ENCODE results near the gene CFDP1.
A peak's percentile ranks its signal among the peaks of the same experiment; 100 is the strongest.

The CFDP1 gene

DNA sequence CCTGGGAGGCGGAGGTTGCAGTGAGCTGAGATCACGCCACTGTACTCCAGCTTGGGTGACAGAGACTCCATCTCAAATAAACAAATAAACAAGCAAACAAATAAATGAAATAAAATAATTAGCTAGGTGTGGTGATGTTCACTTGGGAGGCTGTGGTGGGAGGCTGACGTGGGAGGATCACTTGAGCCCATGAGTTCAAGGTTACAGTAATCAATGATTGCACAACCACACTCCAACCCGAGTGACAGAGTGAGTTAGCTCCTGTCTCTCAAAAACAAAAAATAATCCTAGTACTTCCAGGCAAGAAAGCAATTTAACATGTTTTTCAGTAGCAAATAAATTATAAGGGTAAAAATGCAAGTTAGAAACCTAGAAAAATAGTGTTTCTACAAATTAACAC lies 26.4 kb downstream of the CFDP1 start:
- DNase-seq (ENCODE audit: low read depth), result no peak

DNA sequence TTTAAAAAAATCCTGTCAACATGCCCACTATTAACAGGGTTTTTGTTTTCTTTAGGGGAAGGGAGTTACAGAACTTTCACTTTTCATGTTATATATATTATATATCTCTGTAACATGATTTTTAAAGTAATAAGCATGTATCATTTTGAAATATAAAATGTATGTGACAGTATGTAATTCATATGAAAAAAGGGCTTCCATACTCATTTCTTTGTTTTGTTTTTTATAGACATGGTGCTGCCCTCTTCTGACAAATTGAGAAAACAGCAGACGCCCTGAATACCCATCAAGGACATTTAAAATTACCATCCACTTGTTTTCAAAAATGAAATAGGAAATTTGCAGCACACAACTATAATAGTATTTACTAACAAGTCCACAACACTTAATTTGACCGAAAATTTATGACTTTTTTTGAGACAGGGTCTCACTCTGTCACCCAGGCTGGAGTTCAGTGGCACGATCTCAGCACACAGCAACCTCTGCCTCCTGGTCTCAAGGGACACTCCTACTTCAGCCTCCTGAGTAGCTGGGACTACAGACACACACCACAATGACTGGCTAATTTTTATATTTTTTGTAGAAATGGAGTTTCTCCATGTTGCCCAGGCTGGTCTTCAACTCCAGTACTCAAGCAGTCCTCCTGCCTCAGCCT lies 30.4 kb downstream of the CFDP1 start:
- DNase-seq (ENCODE audit: low read depth), result no peak

DNA sequence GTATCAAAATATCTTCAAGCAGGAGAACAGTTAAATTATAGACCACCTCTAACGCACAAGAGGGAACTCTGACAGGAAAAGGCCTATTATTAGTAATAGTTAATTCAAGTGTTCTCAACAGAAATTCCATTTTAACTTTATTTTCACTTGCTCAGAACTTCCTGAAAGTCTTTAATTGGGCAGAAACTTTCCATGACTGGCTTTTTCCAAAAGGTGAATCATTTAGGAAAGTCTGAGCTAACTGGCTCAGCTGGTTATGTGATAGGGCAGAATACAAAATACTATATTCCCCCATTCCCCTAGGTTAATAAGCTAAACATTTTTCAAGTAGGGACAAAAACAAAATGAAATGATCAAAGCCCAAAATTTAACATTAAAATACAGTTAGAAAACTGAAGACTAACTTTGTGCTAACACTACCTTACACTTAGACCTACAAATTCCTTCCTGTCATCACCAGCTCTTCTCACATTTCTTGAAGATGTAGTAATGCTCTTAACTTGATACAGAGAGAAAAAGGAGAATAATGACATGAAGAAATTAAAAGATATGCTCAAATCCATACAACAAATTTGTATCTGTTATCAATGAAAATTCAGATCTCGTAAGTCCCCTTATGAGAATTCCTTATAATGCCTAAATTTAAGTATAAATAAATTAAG lies 31.0 kb downstream of the CFDP1 start:
- no peak for DNase-seq (ENCODE audit: low read depth)

DNA sequence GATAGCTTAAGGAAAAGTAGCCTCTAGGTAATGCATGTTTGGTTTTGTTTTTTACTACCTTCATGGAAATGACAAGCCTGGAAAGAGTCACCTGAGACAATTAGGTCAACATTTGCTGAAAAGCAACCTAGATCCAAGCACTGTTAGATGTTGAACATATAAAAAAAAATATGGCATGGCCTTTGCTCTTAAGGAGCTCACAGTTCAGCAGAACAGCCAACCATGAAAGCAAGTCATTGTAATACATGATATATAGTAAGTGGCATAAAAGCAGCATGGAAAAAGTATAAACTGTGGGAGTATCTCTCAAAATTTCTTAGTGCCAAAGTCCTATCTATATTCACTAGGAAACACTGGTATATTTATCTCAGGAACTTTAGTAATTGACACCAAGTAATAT lies 31.6 kb downstream of the CFDP1 start:
- DNase-seq (ENCODE audit: low read depth), result no peak

DNA sequence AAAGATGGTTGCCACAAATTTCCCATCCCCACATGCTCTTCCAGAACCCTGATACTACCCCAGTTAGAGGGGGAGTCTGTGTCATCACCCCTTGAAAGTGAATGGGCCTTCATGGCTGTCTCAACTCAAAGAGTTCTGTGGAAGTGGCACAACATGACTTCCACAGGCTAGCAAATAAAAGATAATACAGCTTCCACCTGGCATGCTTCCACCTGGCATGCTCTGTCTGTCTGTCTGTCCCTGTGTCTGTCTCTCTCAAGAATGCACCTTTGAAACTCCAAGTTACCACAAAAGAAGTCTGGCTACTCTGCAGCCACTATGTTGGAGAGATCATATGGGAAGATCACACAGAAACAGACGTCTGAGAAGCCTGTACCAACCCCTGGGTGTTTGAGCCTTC lies 35.0 kb downstream of the CFDP1 start:
- no peak for DNase-seq (ENCODE audit: low read depth)

DNA sequence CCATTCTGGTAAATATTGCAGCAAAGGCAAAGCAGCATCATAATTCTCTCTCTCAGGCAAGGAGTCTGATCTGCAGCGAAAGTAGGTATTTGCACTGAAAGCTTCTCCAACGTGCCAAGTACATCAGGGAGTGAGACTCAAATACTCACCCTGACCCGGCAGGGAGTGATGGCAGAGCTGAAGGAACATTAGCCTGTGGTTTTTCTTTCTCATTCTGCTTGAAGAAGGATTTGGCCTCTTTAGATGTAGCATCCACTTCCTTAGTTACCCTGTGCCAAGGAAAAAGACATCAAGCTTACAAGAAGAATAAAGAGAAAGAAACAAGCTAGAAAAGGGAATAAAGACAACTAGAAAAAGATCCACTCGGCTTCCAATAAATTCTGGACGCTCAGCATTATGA lies 38.4 kb downstream of the CFDP1 start:
- no peak for DNase-seq (ENCODE audit: low read depth)

DNA sequence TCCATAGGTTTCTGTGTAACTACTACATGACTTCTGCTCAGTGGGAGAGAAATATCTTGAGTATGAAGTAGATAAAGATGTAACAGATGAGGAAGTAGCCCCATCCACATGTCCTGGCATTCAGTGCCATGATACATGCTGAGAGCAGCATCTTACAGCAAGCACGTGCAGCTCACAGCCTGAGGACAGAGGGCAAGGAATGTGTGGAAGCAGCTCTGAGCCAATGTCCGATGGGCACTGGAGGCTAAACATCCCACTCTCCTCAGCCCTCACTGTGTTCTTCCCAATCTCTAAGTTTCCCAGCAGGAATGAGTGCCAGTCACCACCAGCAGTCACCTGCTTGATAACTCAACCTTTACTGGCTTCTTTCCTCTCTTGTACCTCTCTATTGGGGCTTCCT lies 40.4 kb downstream of the CFDP1 start:
- DNase-seq (ENCODE audit: low read depth), result no peak

DNA sequence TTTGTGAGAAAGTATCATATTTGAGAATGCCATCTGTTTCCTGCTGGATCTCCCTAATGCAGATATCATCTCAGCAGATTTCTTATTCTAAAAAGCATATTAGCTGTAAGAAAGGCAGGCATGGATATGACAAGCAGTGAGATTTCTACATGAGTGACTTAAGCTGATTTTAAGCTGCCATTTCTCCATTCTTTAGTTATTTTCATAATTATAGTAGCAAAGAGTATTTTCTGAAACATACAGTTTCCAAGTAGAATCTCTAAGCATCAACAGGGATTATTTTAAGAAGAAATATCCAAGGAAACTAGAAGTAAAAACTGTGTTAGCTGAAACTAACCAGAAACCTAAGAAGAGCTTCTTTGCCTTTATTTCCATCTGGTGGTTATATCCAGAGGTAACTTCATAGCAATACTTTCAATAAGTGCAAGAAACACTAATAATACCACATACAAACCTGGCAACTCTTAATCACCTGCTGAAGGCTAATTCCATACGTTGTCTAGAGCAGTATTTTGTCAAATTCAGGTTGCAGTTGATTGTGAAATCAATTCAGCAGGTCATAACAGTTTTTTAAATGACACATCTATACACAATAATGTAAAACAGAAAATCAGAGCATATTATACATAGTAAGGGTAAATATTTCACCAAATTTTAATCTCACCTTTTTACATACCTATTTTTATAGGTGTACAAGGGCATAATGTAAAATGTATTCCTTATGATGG lies 42.2 kb downstream of the CFDP1 start:
- DNase-seq (ENCODE audit: low read depth), result no peak

DNA sequence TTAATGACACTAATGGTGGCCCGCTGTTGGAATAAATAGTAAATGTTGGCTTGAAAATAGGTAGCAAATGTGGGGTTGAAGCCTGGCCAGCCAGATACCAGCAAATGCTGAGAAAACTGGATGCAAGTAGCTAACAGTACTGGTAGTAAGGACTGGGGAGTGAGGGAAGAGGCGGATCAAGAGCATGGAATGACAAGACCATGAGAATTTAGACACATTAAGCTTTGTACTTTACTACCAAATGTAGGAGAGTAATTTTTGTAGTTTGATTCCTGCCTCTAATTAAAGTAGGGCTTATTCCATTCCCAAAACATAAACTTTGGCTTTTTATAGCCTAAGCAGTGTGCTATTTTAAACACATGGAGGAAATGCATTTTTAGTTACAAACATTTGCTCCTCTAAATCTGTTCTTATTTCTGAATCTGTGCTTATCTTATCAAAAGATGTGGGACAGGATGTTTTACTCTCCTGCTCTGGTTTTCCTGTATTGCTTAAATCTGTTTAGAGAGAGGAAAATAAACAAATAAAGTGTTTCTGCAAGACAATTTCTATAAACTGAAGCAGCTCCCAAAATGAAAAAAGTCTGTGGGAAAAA lies 44.1 kb downstream of the CFDP1 start:
- DNase-seq (ENCODE audit: low read depth), result no peak

DNA sequence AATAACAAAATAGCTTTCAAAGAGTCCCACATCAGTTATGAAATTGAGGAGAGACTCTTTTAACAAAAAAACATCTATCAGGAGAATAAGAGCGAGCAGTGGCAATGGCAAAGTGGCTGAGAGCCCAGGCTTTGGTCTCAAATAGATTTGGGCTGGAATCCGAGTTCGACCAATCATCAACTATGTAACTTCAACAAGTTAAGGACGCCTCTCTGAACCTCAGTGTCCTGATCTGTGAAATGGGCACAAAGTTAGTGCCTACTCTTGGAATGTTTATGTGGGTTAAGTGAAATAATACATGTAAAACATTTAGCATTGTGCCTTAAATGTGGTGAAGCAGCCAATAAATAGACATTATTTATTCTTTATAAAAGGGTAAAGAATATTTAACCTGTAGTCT lies 45.4 kb downstream of the CFDP1 start:
- DNase-seq (ENCODE audit: low read depth), result no peak

DNA sequence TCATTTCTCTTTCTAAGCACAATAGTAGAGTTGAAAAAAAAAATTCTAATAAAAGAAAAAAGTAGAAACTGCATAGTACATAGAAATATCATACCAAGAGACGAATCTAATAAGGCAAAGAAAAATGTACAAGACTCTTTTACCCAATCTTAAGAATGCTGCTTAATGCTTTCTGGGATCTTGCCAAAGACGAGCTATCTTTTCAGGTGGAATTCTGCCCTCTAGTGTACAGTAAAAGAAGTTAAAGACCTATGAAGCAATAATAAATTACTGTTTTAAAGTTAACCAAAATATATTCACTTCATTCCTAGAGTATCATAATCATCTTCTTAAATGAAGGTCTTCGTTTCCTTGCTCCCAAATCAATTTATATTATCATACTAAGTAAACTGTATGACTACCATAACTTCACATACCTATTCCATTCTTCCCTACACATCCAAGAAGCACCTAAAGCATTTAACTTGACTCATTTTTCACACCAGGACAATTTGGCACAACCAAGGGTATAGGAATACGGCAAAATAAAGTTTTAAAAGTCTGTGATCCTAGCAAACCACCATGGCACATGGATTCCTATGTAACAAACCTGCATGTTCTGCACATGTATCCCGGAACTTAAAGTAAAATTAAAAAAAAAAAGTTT lies 47.7 kb downstream of the CFDP1 start:
- DNase-seq (ENCODE audit: low read depth), result no peak

DNA sequence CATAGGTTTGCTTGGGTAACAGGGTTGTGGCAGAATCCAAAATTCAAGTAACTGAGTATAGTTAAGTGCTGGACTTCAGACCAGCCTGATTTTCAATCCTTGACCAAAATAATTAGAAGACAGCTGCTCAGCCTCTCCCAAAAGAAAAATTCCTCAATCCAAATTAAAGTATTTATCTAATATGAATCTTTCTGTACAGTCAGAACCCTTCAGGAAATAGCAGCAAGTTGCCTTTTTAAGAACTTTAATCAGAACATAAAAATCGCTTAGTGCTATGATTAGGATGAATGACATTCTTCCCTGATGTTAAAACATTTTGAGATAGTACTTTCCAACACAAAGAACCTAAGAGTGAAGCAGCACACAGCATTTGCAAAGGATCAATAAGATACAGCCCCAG lies 50.2 kb downstream of the CFDP1 start:
- DNase-seq (ENCODE audit: low read depth), result no peak

DNA sequence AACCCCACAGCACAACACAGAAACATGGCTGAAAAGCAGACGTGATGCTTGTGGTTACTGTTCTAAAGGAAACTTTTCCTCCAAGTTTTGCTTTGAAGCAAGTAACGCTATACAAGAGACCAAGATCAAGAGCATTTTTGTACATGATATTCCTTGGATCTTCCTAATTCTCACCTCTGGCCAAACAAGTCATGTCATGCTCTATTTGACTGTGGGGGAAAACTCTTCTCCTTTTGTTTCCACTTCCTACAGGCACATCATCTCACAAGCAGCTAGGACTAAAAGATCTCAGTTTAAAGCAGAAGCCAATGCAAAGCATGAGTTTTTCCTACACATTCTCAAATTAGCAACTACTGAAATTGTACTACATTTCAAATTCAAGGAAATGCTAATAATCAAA lies 50.7 kb downstream of the CFDP1 start:
- DNase-seq (ENCODE audit: low read depth), result no peak

DNA sequence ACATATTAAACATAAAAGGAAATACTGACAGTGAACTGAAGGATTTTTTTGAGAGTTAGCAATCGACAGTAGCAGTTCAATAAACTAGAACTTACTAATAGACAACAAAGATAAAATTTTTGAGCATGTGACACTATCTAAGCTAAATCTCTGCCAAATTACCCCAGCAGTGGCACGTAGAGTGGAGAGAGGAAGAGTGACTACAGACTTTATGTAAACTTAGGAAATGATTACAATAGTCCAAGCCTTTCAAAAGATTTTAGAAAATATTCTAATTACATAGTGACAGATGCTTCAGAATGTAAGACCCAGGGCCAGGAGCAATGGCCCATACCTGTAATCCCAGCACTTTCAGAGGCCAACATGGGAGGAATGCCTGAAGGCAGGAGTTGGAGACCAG lies 52.4 kb downstream of the CFDP1 start:
- no peak for DNase-seq (ENCODE audit: low read depth)

DNA sequence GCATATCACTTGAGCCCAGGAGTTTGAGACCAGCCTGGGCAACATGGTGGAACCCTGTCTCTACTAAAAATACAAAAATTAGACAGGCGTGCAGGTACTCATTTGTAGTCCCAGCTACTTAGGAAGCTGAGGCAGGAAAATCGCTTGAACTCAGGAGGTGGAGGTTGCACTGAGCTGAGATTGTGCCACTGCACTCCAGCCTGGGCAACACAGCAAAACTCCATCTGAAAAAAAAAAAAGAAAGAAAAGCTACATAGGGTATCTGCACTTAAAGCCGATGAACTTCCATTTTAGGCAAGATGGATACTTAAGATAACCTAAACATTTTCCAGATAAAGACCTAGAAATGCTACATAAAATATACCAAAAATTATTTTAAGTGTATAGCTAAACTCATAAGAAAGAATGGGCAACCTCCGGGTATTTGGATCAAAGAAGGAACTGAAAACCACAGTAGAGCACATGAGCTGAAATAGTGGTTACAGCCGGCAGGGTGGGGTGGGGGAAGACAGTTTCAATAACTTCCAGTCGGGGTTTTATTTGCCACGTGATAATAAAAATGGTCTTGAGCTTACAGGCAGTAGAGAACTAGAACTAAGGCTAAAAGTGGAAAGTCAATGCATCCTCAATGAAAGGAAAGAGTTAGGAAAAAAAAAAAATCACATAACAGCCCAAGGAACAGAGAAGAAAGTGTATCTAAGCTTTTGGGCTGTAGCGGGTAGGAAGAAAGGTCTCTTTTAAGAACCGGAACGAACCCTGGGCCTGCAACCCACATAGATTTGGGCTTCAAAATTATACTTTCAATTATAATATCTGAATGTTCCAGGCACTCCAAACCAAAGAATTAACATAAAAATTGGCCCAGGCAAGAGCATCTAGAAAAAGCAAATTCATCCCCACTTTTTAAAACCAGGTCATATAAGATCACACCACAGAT lies 53.1 kb downstream of the CFDP1 start:
- peak; percentile 4 for DNase-seq (ENCODE audit: low read depth)

DNA sequence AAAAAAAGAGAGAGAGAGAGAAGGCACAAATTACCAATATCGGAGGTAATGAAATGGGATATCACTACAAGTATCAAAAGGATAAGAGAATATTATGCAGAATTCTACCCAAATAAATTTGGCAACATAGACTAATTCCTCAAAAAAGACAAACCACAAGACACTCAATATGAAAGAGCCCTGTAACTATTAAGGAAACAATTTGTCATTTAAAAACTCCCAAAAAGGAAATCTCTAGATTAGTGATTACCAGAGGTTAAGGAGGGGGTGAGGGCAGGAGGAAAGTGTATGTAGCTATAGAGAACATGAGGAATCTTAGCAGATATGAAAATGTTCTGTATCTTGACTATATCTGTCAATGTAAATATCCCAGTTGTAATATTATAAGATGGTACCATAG lies 54.0 kb downstream of the CFDP1 start:
- DNase-seq (ENCODE audit: low read depth), result no peak

DNA sequence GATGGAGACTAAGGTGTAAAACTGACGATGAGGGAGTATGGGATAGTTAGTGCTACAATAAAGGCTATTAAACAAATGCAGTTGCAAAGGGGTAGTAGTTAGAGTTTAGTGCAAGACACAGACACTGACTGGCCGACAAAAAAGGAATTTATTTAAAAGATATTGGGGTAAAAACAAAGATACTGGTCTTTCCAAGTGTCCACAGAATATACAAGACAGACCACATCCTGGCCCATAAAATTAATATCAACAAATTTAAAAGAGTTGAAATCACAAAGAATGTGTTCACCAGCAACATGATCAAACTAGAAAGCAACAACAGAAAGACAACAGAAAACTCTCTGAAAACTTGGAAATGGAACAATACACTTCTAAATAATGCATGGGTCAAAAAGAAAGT lies 54.7 kb downstream of the CFDP1 start:
- DNase-seq (ENCODE audit: low read depth), result no peak

DNA sequence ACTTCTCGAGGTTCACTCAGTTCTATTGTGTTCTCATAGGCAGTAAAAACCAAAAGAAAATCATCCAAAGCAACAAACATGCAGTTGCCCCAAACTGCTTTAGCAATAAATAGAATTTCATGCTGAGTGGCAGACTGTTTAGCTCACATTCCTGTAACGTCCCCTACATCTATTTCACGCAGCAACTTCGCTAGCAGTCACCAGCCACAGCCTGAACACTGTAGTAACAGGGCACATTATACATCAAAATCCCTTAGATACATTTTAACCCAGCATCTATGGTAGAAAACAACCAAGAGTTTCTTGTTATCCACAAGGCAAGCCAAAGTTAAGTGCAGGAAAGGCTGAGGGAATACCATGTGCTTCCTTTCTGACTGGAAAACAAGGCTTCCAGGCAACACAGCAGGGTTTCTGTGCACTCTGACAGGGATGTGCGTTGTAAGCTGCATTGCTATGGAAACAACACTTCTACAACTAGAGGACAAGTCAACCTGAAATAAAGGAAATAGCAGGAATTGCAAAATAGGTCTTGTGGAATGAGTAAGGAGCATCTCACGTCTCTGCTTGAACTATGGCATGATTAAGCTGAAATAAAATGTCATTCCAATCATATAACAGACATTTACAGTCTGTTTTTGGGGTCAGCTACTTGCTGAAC lies 55.4 kb downstream of the CFDP1 start:
- DNase-seq (ENCODE audit: low read depth), result no peak

DNA sequence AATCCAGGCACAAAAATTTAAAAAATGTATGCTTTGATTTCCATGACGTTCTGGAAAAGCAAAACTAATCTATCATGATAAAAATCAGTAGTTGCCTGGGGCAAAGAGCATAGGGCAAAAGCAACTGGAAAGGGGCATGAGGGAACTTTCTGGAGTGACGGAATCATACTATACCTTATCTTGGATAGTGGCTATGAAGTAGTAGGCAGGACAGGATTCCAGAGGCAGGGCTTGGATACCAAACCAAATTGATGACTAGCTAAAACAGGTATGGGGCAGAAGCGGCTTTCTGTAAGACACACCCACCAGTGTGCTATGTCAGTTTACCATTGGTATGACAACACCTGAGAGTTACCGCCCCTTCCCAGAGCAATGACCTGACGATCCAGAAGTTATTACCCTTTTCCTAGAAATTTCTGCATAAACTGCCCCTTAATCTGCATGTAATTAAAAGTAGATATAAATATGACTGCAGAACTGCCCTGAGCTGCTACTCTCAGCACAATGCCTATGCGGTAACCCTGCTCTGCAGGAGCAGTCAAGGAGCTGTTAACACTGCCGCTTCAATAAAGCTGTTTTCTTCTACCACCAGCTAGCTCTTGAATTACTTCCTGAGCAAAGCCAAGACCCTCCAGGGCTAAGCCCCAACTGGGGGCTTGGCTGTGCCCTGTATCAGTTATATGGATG lies 56.7 kb downstream of the CFDP1 start:
- no peak for DNase-seq (ENCODE audit: low read depth)

DNA sequence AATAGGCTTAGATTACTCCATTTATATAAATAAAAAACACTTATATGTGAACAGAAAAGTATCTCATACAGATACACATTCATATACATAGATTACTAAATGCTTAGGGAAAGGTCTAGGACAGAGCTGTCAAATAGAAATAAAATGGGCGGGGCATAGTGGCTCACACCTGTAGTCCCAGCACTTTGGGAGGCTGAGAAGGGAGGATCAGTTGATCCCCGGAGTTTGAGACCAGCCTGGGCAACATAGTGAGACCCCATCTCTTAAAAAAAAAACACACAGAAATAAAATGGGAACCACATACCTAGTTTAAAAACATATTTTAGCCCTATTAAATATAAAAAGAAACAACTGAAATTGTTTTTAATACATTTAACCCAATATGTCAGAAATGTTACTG lies 58.9 kb downstream of the CFDP1 start:
- no peak for DNase-seq (ENCODE audit: low read depth)
